DMS114 treated with DMSO at 0.1 percent for 48 hours (cell line): ENCODE measurements around the gene TFR2.

Source experiments
- DNase-seq: peaks from one replicate; lab custom pipeline; 2025; ENCODE audit not compliant: unreplicated experiment; lab: John Stamatoyannopoulos, UW

The TFR2 gene

GRCh38 chr7:100641463-100641859 lies at the start of gene TFR2:
Gene TFR2 (minus strand): TSS chr7:100641552. CDS start chr7:100641509, 43 bp downstream.
- no peak for DNase-seq

- DNase-seq, result no peak
Observed at GRCh38 chr7:100689230-100690135, 48.1 kb upstream of the TFR2 start.

GRCh38 chr7:100688326-100688860 lies 47.0 kb upstream of the TFR2 start:
- DNase-seq, result no peak

DNA sequence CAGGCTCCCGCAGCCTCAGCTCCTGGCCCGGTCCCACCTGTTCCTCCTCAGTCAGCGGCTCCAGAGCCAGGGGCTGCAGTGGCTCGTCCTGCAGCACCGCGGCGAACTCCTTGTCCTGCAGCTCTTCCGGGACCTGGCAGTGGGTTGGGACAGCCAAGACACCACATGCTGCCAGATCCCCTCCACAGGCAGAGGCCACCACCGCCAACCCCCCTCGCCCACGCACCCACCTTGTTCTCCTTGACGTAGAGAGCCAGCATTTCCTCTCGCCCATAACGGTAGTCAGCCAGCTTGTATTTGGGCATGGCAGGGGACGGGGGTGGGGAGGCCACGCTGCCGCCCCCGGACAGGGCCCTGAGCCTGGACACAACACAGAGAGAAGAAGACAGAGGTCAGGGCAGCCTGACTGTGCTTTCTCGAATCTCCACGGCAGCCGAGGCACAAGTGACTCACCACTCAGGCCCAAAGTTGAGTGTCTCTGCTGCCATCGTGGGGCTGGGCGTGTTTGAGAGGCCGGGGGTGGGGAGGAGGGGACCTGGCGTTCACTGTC lies 46.5 kb upstream of the TFR2 start:
- DNase-seq, result no peak

DNA sequence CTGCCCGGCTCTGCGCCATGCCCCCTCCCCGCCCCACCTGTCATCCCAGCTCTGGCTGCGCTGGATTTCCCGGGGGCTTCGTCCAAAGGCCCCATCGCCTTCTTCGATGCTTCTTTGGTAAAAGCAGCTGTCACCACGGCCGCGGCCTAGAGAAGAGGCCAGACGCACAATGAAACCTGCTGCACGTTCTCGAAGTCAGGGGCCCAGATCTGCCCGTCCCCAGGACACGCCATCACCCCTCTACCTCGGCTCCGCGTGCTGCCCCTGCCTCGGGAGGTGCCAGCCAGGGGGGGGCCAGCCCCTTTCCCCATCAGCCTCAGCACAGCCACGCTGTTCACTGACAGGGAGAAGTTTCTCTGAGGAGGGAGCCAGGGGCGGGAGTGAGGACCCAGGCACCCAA lies 45.9 kb upstream of the TFR2 start:
- no peak for DNase-seq

GRCh38 chr7:100686822-100687211 lies 45.5 kb upstream of the TFR2 start:
- no peak for DNase-seq

- DNase-seq, result no peak
Observed at GRCh38 chr7:100686201-100686821, 45.0 kb upstream of the TFR2 start.

GRCh38 chr7:100685631-100686145 lies 44.3 kb upstream of the TFR2 start:
- no peak for DNase-seq

DNA sequence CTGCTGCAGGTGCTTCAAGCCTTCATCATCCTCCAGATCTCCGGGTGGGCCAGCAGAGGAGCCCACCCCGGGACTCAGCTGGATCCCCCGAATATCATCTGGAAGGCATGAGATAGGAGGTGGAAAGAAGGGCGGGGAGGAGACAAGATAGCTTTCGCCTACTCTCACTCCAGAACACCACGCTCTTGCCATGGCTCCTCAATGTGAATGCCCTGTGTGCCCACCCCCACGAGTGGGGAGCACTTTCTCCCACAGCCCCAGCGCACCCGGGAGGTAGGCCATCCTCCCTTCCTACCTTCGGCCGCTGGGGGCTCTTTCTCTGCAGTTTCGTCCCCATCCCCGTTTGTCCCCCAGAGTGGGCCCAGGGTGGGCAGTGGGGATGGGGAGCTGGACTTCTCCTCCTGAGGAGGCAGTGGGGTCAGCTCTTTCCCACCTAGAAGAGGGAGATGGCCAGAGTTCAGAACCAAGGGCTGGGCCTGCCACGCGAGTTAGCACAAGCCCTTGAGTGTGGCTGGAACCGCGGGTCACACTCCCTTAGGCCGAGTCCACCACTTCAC lies 43.8 kb upstream of the TFR2 start:
- DNase-seq, result no peak

- DNase-seq, result no peak
Observed at GRCh38 chr7:100684534-100685042, 43.2 kb upstream of the TFR2 start.

GRCh38 chr7:100683659-100684533 lies 42.5 kb upstream of the TFR2 start:
- DNase-seq, result no peak

DNA sequence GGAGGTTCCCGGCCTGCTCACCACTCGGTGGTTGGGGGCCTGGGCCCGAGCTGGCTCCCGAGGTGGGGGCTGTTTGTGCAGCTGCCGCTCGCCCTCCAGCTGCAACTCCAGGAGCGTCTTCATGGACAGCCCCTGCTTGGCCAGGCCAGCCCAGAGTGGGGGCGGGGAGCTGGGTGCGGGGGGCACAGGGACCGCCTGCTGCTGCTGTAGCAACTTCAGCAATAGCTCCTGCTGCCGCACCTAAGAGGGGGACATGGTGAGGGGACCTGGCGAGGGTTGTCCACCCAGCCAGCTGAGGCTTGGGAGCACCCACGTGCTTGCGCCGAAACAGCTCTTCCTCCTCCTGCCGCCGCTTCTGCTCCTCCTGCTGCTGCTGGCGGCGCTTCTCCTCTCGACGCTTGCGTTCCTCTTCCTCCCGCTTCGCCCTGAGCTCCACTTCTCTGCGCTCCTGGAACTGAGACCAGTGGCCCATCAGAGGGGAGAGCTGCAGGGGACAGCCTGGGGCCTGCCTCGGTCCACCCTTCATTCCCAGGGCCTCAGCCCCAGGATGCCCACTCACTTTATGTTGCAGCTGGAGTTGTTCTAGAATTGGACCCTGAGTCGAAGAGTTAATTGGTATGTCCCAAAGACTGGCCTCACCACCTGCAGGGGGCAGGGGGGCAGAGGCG lies 41.8 kb upstream of the TFR2 start:
- DNase-seq, result no peak

DNA sequence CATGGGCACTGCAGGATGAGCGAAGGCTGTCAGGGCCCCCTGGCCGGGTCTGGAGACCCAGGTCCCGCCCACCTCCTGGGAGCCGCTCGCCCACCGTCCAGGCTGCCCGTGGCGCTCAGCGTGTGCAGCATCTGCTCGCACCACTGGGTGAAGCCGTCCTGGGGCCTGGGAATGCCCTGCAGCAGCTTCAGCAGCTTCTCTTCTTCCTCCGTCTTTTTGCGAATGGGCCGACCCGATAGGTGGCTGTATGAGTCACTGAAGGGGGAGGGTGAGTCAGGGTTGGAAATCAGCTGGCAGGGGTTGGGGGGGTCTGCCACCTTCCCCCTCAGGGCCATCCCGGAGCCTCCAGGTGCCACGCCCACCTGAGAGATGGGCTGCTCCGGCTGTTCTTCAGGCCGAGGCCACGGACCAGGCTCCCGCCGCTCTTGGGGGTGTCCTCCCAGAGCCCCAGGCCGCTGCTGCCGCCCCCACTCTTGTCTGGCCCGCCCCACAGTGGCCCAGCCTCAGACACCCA lies 40.9 kb upstream of the TFR2 start:
- no peak for DNase-seq

DNA sequence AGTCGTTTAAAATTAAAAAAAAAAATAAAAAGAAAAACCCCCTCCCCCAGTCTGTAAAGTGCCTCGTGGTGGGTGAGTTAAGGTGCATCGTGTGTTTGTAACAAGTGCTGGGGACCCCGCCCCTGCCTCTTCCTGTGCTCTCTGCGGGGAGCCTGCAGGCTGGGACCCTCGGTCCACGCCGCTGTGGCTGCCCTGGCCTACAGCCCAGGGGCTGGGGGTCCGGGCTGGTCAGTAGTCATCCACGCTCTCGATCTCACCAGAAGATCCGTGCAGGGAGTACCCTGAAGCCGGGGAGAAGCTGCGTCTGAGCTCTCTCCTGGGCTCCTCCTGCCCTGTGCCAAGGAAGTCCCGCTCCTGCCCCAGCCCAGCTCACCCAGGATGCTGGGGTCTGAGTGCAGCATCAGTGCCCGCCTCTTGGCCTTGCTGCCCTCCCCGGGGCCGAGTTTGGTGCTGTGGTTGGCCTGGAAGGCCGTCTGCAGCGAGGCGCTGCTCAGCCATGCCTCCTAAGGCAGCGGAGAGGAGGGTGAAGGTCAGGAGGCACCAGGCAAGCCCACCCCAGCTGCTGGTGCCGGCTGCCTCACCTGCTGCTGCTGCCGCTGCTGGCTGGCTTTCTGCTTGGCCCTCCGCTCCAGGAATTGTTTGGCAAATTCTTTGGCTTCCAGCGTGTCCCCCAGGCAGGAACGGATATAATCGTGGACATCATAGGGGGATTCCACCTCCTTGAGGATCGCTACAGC lies 40.3 kb upstream of the TFR2 start:
- DNase-seq, result no peak

DNA sequence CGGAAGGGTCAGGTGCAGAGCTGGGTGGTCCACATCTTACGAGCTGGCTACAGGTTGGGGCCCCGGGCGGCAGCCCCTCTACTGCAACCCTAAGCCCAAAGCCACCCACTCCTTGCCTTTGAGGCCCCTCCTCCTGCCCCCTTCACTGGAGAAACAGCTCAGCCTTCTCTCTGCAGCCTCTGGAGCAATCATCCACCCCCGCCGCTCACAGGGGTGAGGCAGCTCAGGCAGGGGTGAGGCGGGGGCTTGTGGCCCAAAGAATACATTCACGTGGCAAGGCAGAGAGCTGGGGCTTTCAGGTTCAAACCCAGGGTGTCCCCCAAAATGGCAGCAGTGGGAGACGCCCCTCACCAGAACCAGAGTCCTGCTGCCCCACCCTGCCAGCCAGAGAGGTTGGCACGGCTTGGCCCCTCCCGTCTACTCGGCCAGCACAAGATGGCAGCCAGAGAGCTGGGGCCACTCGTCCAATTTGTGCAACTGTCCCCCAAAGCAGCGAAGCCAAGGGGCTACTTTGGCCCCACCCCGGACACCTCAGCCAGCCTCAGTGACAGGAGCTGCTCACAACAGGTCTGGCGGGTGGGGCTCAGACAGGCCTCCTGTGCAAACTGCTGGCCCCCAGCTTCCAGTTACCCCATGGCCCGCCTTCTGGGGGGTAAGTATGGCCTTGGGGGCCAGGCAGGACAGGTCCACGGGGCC lies 39.4 kb upstream of the TFR2 start:
- DNase-seq, result no peak

DNA sequence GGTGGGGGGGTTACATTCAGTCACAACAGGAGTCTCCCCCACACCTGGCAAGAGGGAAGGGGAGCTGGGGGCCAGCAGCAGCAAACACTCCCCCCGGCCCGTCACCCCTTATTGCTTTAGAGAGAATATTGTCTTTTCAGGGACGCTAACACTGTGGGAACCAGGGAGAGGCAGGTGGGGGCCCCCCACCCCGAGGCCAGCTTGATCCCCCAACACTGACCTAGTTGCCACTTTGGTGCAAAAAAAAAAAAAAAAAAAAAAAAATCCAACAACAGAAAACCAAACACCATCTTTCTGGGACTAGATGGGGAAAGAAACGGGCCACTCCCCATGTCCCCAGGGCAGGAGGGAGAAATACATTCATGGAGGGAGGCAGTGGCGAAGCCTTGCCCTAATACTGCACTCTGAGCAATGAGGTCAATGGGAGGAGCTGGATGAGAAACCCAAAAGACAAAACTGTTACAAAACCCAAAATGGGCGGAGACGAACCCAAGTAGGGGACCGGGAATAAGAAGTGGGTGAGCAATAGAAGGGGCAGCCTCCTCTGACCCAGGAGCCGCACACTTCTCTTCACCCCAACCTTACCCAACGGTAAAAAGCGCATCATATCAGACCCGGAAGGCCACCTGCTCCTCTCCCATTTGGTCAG lies 38.7 kb upstream of the TFR2 start:
- no peak for DNase-seq

DNA sequence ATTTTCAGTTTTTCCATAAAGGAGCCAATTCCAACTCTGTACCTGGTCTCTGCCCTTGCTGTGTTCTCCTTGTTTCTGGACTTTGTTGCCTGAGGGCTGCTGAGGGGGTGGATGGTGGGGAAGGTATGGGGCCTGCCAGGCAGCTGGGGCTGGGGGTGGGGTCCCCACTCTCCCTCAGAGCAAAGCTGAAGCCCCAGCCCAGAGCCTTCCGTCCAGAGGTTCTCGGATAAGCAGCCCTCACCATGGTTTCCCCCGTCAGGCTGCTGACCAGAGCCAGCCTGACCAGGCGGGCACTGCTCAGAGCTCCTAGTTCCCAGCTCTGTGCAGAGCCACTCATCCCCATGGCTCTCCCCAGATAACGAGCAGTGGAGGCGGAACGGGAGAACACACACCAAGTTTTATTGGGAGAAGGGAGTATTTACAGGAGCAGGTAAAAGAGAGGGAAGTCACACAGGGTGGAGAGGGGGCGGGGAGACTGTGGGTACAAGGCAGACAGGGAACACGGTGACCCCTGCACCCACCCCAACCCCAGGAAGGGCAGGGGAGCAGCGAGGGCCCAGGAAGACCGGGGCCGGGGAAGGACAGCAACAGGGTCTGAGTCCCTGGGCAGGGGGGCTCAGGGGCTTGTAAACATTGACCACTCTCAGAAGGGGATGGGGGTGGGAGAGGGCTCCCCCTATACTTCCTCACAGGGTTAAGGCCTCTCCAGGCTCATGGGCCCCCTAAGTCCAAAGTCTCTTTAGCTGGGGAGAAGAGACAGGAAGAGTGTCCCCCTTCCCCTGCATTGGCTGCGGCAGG lies 38.0 kb upstream of the TFR2 start:
- no peak for DNase-seq
